GM21529 (cell line): ENCODE results near the gene APCDD1.

ENCODE experiments used
- ATAC-seq: cut with Tn5 transposase; IDR thresholded peaks from one replicate; pipeline ENCODE4 v1.9.1; 2021; ENCODE audit not compliant: unreplicated experiment

The APCDD1 gene

GRCh38 chr18:10453806-10454680 lies at the start of gene APCDD1:
APCDD1 (plus strand) TSS chr18:10454635; CDS start chr18:10454982, 347 bp downstream.
- no peak for ATAC-seq

GRCh38 chr18:10405014-10405493 lies 49.4 kb upstream of the APCDD1 start:
- ATAC-seq: no peak

GRCh38 chr18:10405816-10406663 lies 48.4 kb upstream of the APCDD1 start:
- no peak for ATAC-seq

DNA sequence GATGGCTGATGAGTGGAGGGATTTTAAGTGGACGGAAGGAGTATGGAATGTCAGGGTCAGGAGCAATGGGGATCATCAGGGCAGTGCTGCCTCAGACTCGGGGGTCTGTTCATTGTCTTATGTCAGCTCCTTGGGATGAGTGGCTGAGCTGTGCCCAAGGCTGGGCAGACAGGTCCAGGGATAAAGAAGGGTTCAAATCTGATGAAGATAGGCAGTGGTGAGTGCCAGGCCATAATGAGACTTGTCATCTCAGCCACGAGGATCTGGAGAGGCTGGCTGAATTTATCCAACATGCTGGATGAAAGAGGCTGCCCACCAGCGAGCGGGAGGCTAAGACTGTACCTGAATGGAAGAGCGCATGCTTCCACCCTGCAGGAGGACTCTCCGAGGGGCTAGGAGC lies 46.3 kb upstream of the APCDD1 start:
- ATAC-seq: no peak

GRCh38 chr18:10409041-10409440 lies 45.4 kb upstream of the APCDD1 start:
- no peak for ATAC-seq

DNA sequence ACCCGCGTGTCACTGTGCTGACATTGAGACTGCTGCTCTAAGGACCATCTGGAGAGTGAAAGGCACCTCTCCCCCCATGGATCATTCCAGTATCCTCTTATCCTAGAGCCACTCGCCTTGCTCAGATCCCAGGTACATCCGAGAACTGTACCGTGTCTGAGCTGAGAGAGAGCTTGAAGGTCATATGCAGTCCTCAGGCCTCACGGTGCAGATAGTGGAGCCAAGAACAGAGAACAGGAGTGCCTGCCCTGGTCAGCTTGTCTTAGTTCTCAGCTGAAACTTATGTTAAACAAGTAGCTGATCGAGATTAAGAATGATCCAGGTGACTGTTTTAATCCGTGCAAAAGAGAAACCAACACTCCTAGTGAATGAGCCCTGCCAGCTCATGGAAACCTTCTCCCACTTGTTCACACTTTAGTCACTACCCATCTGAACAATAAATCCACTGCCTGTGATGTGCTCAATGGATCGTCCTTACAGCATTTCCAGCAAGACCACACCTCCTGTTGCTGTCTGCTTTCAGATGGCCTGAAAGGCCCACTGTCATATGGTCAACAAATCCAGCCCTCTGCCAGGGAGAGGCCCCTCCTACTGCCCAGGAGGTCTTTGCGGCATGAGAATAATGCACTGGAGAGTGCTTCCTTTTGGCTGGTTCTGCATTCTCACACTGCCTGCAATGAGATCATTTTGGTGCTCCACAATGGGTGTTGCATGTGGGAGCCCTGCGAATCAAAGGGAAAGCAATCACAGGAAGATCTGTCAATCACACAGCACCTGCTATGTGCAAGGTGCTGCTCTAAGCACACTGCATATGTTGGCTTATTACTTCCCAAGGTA lies 43.7 kb upstream of the APCDD1 start:
- no peak for ATAC-seq

DNA sequence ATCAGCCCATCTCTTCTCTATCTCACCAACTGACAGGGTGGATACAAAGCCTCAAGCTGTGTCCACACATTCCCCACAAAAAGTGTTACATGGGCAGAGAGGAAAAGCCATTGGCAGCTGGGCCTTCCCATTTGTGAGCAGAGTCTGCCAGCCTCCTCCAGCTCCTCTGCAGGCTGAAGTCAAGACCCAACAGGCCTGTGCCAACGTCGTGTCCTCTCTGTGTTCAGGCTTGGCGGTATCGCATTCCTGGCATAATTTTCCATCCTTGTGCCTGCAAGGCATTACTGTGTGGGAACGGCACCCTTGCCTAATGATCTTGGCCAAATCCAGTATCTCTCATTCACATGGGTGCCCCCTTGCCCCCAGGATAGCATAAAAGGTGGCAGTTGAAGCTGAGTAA lies 41.5 kb upstream of the APCDD1 start:
- no peak for ATAC-seq

GRCh38 chr18:10413722-10414121 lies 40.7 kb upstream of the APCDD1 start:
- no peak for ATAC-seq

GRCh38 chr18:10414293-10414842 lies 40.1 kb upstream of the APCDD1 start:
- ATAC-seq: no peak

DNA sequence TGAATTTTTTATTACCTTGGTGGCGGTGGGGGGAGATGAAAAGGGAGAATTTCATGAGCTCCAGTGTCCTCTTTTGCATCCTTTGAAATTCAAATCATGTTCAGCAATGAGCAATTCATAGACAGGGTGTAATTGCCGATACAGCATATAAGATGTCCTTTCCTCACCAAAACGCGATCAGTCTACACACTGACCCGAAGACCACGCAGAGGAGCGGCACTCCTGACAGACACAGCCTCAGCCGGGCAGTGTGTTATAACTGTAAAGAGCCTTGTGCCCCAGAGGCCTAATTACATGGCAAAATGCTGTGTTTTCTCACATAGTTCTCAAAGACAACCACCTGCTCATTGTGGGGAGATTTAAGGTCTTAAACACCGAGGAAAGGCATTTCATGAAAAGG lies 38.4 kb upstream of the APCDD1 start:
- no peak for ATAC-seq

DNA sequence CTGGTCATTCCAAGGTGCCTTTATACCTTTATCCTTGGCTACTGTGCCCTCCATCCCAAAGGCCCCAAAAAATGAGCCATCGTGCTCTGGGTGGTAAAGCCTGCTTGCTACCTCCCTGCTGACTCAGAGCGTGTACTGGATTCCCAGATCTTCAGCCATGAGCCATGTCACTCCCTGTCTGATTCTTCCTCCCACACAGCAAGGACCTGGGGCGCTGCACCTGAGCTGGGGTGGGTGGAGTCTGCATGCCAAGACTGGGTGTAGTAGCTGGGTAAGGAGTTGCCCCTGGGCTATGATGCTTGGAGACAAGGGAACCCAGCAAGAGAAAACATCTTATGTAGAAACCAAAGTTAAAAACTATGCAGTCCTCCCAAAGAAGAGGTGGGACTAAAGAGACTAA lies 37.2 kb upstream of the APCDD1 start:
- no peak for ATAC-seq

GRCh38 chr18:10417664-10418063 lies 36.8 kb upstream of the APCDD1 start:
- ATAC-seq: no peak

GRCh38 chr18:10418836-10419235 lies 35.6 kb upstream of the APCDD1 start:
- no peak for ATAC-seq

DNA sequence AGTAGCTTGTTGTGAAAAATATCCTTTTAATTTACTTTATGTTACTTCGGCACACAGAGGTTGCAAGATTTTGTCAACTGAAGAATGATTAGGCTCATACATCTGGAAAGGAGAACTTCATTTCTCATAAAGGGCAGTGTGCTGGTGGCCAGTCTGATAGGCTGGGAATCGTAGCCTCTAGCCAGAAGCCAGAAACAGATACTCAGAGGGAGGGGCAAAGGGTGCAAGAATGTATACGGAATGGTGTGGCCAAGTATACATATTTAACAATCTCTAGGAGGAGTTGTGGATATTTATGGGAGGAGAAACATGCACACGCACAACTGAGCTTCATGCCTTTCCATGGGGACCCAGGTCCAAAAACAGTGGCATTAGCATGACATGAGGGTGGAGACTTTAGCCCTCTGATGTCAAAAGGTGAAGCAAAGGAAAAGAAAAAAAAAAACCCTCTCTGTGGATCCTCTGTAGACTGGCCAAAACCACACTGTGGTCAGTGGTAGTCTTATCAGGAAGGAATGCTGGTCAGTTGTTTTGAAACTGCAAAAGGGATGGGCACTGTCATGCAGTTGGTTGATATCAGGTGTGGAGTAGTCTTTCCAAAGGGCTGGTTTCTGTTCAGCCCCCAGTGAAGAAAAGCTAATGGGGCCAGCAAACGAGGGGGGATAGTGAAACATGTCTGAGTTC lies 34.9 kb upstream of the APCDD1 start:
- no peak for ATAC-seq

DNA sequence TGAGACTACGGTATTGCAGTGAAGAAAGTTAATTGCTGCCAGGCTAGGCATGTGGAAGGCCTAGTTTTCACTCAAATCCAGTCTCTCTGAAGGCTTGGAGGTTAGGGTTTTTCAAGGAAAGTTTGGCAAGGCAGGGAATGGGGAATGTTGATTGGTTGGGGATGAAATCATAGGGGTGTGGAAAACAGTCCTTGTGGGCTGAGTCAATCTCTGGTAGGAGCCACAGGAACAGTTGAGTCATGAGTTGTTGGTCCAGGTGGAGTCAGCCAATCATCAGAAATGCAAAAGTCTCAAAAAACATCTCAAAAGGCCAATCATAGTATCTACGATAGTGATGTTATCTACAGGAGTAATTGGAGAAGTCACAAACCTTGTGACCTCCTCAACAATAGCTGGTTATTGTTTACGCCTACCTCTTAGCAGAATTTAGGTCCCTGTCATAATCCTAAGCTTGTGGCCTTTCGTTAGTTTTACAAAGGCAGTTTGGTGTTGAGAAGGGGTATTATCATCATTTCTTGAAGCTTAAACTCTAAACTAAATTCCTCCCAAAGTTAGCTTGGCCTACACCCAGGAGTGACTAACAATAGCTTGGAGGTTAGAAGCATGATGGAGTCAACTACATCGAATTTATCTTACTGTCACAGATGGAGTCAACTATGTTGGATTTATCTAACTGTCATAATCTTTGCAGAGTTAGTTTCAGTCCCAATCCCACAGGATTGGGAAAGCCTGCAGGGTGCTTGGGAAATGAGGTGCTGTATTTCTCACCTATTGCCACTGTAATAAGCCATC lies 33.7 kb upstream of the APCDD1 start:
- ATAC-seq: no peak

GRCh38 chr18:10421859-10422258 lies 32.6 kb upstream of the APCDD1 start:
- no peak for ATAC-seq

- no peak for ATAC-seq
Observed at GRCh38 chr18:10422731-10423130, 31.7 kb upstream of the APCDD1 start.

GRCh38 chr18:10424585-10425307 lies 29.7 kb upstream of the APCDD1 start:
- ATAC-seq: no peak

DNA sequence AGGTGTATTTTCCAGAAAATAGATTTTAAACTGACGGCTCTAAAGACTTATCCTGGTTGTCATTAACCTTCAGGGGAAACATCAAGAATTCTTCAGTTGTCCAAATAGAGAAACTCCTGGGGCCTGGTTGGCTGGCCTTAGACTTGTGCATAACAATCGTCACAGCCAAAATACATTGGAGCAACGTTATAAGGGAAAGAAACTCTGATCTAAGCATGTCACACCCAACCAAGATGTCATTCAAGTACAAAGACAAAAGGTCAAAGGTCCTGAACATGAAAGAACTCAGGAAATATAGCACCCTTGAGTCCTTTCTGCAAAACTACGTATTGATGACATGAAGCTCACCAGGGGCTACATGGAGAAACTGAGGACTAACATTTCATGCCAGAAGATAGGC lies 23.8 kb upstream of the APCDD1 start:
- no peak for ATAC-seq
